CD14-positive monocyte (primary cell): ENCODE data around the gene C12orf57. TPM values are rescaled to one million over a fixed set of nuclear protein-coding genes. Genes with fewer than 3 reads are reported as not detected.

Experiments
- DNase-seq, 3 donors: peaks; one replicate each; pipeline ENCODE4 v3.0.0-alpha.2; 2011 to 2022
- H2AFZ ChIP-seq: 2 replicates; pipeline ENCODE4 v1.6.0; 2012; ENCODE audit warnings: mild to moderate bottlenecking, low read depth, low read length, inconsistent platforms; ENCODE audit not compliant: insufficient read depth, poor library complexity, severe bottlenecking
- H3K27ac ChIP-seq, 2 donors: 1 replicate in 1 of 2; 2 replicates in 1 of 2; pipeline ENCODE4 v1.5.1; 2012 to 2013; ENCODE audit warnings: low read length in 2 of 2, control low read depth in 1 of 2, inconsistent platforms in 1 of 2, low read depth in 1 of 2, mild to moderate bottlenecking in 1 of 2
- H3K27me3 ChIP-seq, 2 donors: one replicate each; pipeline versions ENCODE4 v1.6.0 to v1.6.1; 2011 to 2013; ENCODE audit warnings: low read length in 2 of 2; ENCODE audit not compliant: control insufficient read depth in 2 of 2, insufficient read depth in 2 of 2
- H3K36me3 ChIP-seq, 2 donors: replicated peaks in 1 of 2; 1 replicate in 1 of 2; 2 replicates in 1 of 2; pipeline versions ENCODE4 v1.5.1 to v1.6.1; 2012 to 2013; ENCODE audit warnings: low read length in 2 of 2, control low read depth in 1 of 2, inconsistent platforms in 1 of 2, mild to moderate bottlenecking in 1 of 2; ENCODE audit not compliant: insufficient read depth in 2 of 2, control insufficient read depth in 1 of 2
- H3K4me1 ChIP-seq, 2 donors: 1 replicate in 1 of 2; 2 replicates in 1 of 2; pipeline versions ENCODE4 v1.5.1 to v1.6.1; 2012 to 2013; ENCODE audit warnings: low read length in 2 of 2, control low read depth in 1 of 2, inconsistent platforms in 1 of 2, mild to moderate bottlenecking in 1 of 2, moderate library complexity in 1 of 2; ENCODE audit not compliant: insufficient read depth in 2 of 2, control insufficient read depth in 1 of 2
- H3K4me2 ChIP-seq: replicated peaks from 2 replicates; pipeline ENCODE3; 2012; ENCODE audit warnings: low read length, moderate library complexity, mild to moderate bottlenecking; ENCODE audit not compliant: poor library complexity, severe bottlenecking; ENCODE audit errors: extremely low read depth
- H3K4me3 ChIP-seq, 3 experiments: fragments of 200-600 bp in 1 of 3; sonication (generic) in 1 of 3; replicated peaks in 1 of 3; 1 replicate in 2 of 3; 2 replicates in 1 of 3; pipeline ENCODE4 v1.5.1; 2011 to 2013; ENCODE audit warnings: low read length in 3 of 3, mild to moderate bottlenecking in 3 of 3, control low read depth in 2 of 3, low read depth in 2 of 3, inconsistent platforms in 1 of 3, moderate library complexity in 1 of 3
- H3K79me2 ChIP-seq: 2 replicates; pipeline ENCODE4 v1.6.0; 2012; ENCODE audit warnings: mild to moderate bottlenecking, control low read depth, inconsistent platforms, low read length, moderate library complexity; ENCODE audit not compliant: insufficient read depth
- H3K9ac ChIP-seq: 2 replicates; pipeline ENCODE4 v1.6.0; 2017; ENCODE audit warnings: low read length, mild to moderate bottlenecking; ENCODE audit not compliant: insufficient read depth, poor library complexity, severe bottlenecking
- H3K9me3 ChIP-seq, 2 donors: replicated peaks in 1 of 2; 1 replicate in 1 of 2; 2 replicates in 1 of 2; pipeline versions ENCODE4 v1.5.1 to v1.6.1; 2012 to 2013; ENCODE audit warnings: low read length in 2 of 2, control low read depth in 1 of 2; ENCODE audit not compliant: control insufficient read depth in 1 of 2, insufficient read depth in 1 of 2
- H4K20me1 ChIP-seq: 2 replicates; pipeline ENCODE4 v1.6.0; 2012; ENCODE audit warnings: mild to moderate bottlenecking, low read length, control low read depth, moderate library complexity; ENCODE audit not compliant: insufficient read depth
- H3K27ac Mint-ChIP-seq, 7 donors: one replicate each; pipeline ENCODE4 v1.8.0; 2020; ENCODE audit warnings: mild to moderate bottlenecking in 7 of 7, mixed read lengths in 7 of 7, moderate library complexity in 6 of 7, inconsistent platforms in 2 of 7
- H3K27me3 Mint-ChIP-seq, 3 donors: one replicate each; pipeline ENCODE4 v1.8.0; 2021 to 2022; ENCODE audit warnings: low read depth in 3 of 3, mild to moderate bottlenecking in 3 of 3, mixed read lengths in 3 of 3, moderate library complexity in 3 of 3, inconsistent platforms in 1 of 3
- H3K36me3 Mint-ChIP-seq, 2 donors: one replicate each; pipeline ENCODE4 v1.8.0; 2020; ENCODE audit warnings: mixed read lengths in 2 of 2, inconsistent platforms in 1 of 2, mild to moderate bottlenecking in 1 of 2
- H3K4me1 Mint-ChIP-seq: one replicate; pipeline ENCODE4 v1.8.0; 2020; ENCODE audit warnings: mild to moderate bottlenecking, mixed read lengths
- H3K4me3 Mint-ChIP-seq, 2 donors: one replicate each; pipeline ENCODE4 v1.8.0; 2020; ENCODE audit warnings: mild to moderate bottlenecking in 2 of 2, mixed read lengths in 2 of 2, moderate library complexity in 1 of 2
- H3K9me3 Mint-ChIP-seq, 7 donors: one replicate each; pipeline ENCODE4 v1.8.0; 2020 to 2022; ENCODE audit warnings: mixed read lengths in 7 of 7, mild to moderate bottlenecking in 6 of 7, moderate library complexity in 6 of 7, inconsistent platforms in 2 of 7
- CTCF ChIP-seq: fragments of 200-600 bp; IDR thresholded peaks from one replicate; pipeline ENCODE4 v1.8.0; 2022; ENCODE audit warnings: antibody characterized with exemption, mild to moderate bottlenecking
- WGBS: methylation state at CpG from one replicate; pipeline ENCODE4 v1.1.5; 2013; ENCODE audit warnings: missing lambda C conversion rate; ENCODE audit not compliant: insufficient coverage; 5-methylcytosine and 5-hydroxymethylcytosine counted together
- intact Hi-C, 2 donors: fragments of 100-400 bp; cut with micrococcal nuclease; formaldehyde crosslinking; loops; one replicate each; pipeline versions ENCODE4 v1.15.0 to v1.15.1; 2023
- polyA plus RNA-seq, 3 donors: library from polyadenylated mRNA; depleted of rRNA in 1 of 3; unstranded in 2 of 3; stranded (reverse) in 1 of 3; fragments of 300-500 nt in 2 of 3; fragments of >200 nt in 1 of 3; fragmentation: Illumina TruSeq in 2 of 3; gene quantifications; 1 replicate in 2 of 3; 2 replicates in 1 of 3; pipeline ENCODE4 v1.2.3, GENCODE V29; 2012 to 2021

C12orf57 gene
- polyA plus RNA-seq, 3 donors = 19.1 to 59.2 (median 24.2) TPM

GRCh38 chr12:6909421-6910145 is 34.2 kb upstream of the C12orf57 start:
- Histone ChIP-seq H3K27ac (no peak overlapping the region), H3K27me3 (peaks cover 17 to 34% of the 10 kb centered on the region in 2 donors), H3K79me2 (no peaks in the 10 kb centered on the region), H3K9ac (no peak overlapping the region), H2AFZ (no peak overlapping the region), H3K4me1 (peaks cover 14 to 15% of the 10 kb centered on the region in 2 donors), H3K36me3 (peaks cover 0 to 9% of the 10 kb centered on the region in 2 donors), H3K4me2 (no peak overlapping the region), H3K4me3 (no peak overlapping the region), H4K20me1 (no peaks in the 10 kb centered on the region), H3K9me3 (no peaks in the 10 kb centered on the region)
- peaks cover 3 to 12% of the 10 kb centered on the region in 2 donors for H3K36me3 Mint-ChIP-seq
- TF ChIP-seq CTCF = no peak
- peaks cover 7% of the 10 kb centered on the region for H3K4me1 Mint-ChIP-seq
- H3K27me3 Mint-ChIP-seq = peaks cover 27 to 43% (median 34%) of the 10 kb centered on the region in 3 donors
- WGBS = 100% methylated on average over 1 of the region's 4 CpGs
- peaks cover 0 to 7% (median 0%) of the 10 kb centered on the region in 7 donors for H3K9me3 Mint-ChIP-seq
- no peak for DNase-seq
- no peak overlapping the region for H3K4me3 Mint-ChIP-seq
- no peak overlapping the region for H3K27ac Mint-ChIP-seq
- intact Hi-C loops = loop anchor here (5.0 to 10.0 kb wide), 2 partner anchors 37 to 55 kb away; partner anchors contain the start of genes CDCA3 (in 1 of the 2), SPSB2 (in 1 of the 2) and USP5 (in 1 of the 2)

- intact Hi-C loops = no loop called here
- no peak overlapping the region for H2AFZ ChIP-seq
- no peak overlapping the region for H3K4me2 ChIP-seq
- no peak overlapping the region for H3K9ac ChIP-seq
- H3K36me3 Mint-ChIP-seq = peaks cover 3 to 18% of the 10 kb centered on the region in 2 donors
- H3K4me3 ChIP-seq = no peak overlapping the region
- no peak overlapping the region for H3K27ac Mint-ChIP-seq
- H3K27me3 Mint-ChIP-seq = peaks cover 52 to 70% (median 55%) of the 10 kb centered on the region in 3 donors
- peaks cover 0 to 10% of the 10 kb centered on the region in 2 donors for H3K9me3 ChIP-seq
- no peaks in the 10 kb centered on the region for H4K20me1 ChIP-seq
- peaks cover 23 to 58% of the 10 kb centered on the region in 2 donors for H3K27me3 ChIP-seq
- peaks cover 13 to 19% of the 10 kb centered on the region in 2 donors for H3K4me1 ChIP-seq
- H3K4me3 Mint-ChIP-seq = peak overlapping the region in 1 of 2 donors; percentile 95
- TF ChIP-seq CTCF = no peak
- no peaks in the 10 kb centered on the region for H3K36me3 ChIP-seq
- DNase-seq = no peak
- H3K27ac ChIP-seq = no peak overlapping the region
- H3K9me3 Mint-ChIP-seq = peaks cover 0 to 9% (median 5%) of the 10 kb centered on the region in 7 donors
- H3K79me2 ChIP-seq = no peaks in the 10 kb centered on the region
- H3K4me1 Mint-ChIP-seq = peaks cover 17% of the 10 kb centered on the region
- 96% methylated on average over 13 of the region's 15 CpGs for WGBS
Measured at GRCh38 chr12:6912164-6912935, 31.5 kb upstream of the C12orf57 start.
